Fibroblast of the aortic adventitia (primary cell): Measurements from ENCODE around the gene IDI1. TPM values are rescaled to one million over a fixed set of nuclear protein-coding genes. Genes with fewer than 3 reads are reported as not detected.
"Not testable (repeated sequence)": the region's sequence is repeated elsewhere in the genome, so short reads cannot be mapped to it uniquely, and the experiment has no call there.

Experiments used
- DNase-seq: peaks from one replicate; pipeline ENCODE4 v3.0.0-alpha.2; 2010; ENCODE audit warnings: low read depth
- H3K4me3 ChIP-seq: 2 replicates; pipeline ENCODE4 v1.5.1; 2011; ENCODE audit warnings: low read depth, mild to moderate bottlenecking, control low read depth, low read length, moderate library complexity
- total RNA-seq: library from RNA; depleted of rRNA; stranded (reverse); fragments of >200 nt; gene quantifications from 2 replicates; pipeline ENCODE4 v1.2.3, GENCODE V29; 2012; ENCODE audit warnings: low replicate concordance
- TF ChIP-seq, protein P1 (sequence below): IDR thresholded peaks from 2 replicates; pipeline ENCODE4 v1.5.1; 2011; ENCODE audit warnings: mild to moderate bottlenecking, low read length, control low read depth, inconsistent platforms; ENCODE audit not compliant: insufficient read depth

IDI1 gene
- total RNA-seq, 1 donor: 48.1 TPM

DNA sequence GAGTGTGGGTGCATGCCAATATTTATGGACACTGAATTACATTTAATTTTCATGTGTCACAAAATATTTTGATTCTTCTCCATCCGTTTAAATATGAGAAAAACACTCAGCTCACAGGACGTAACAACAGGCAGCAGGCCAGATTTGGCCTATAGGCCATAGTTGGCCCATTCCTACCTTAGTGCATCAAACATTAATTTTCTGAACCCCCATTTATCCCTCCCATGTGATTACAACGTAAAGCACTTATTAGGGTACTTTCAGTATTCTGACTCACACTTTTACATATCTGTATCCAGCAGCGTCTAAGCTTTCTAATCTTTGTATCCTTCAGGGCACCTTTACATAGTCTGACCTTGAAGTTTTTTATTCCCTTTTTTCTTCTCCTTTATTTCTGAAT, 4.0 kb downstream of the IDI1 start:
- DNase-seq: peak; percentile 15
- no peak overlapping the region for H3K4me3 ChIP-seq
- TF ChIP-seq, protein P1, sequence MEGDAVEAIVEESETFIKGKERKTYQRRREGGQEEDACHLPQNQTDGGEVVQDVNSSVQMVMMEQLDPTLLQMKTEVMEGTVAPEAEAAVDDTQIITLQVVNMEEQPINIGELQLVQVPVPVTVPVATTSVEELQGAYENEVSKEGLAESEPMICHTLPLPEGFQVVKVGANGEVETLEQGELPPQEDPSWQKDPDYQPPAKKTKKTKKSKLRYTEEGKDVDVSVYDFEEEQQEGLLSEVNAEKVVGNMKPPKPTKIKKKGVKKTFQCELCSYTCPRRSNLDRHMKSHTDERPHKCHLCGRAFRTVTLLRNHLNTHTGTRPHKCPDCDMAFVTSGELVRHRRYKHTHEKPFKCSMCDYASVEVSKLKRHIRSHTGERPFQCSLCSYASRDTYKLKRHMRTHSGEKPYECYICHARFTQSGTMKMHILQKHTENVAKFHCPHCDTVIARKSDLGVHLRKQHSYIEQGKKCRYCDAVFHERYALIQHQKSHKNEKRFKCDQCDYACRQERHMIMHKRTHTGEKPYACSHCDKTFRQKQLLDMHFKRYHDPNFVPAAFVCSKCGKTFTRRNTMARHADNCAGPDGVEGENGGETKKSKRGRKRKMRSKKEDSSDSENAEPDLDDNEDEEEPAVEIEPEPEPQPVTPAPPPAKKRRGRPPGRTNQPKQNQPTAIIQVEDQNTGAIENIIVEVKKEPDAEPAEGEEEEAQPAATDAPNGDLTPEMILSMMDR: no peak

DNA sequence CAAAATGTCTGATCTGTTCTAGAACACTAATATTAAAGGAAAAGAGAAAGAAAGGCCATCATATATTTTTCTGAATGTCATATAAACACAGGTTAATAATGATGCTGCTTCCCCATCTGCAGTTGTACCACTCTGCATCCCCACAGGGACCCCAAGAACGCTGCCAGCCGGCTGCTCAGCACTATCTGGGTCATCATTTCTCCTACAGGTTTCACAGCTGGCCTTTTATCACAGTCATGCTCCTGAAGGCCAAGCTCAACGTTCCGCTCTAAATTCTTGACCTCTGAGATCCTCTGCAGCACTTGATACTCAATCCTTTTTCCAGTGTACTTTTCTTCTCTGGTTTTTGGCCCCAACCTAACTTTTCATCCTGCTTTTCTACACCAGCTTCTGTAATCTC, 4.8 kb downstream of the IDI1 start:
- H3K4me3 ChIP-seq: no peak overlapping the region
- TF ChIP-seq, protein P1: no peak
- no peak for DNase-seq

DNA sequence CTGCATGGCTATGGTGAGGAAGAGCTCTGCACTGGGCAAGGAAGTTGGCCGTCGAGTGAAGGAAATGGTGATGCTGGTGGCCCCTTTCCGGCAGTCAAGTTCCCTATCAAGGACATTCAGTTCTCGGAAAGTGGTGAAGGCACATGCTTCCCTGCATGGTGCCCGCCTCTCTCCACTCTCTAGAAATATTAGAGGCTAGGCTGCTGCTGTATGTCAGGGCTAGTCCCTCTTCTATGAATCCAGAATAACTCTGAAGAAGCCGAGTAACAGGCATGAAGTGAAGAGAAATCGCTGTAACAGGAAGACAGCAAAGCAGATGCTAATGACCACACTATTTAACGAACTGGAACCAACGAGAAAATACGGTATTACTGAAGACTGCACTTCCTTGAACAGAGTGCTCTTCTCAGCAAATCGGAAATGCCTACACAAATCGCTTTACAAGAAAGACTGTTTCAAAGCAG, 5.4 kb downstream of the IDI1 start:
- TF ChIP-seq, protein P1: no peak
- DNase-seq: peak; percentile 10
- H3K4me3 ChIP-seq: no peak overlapping the region

DNA sequence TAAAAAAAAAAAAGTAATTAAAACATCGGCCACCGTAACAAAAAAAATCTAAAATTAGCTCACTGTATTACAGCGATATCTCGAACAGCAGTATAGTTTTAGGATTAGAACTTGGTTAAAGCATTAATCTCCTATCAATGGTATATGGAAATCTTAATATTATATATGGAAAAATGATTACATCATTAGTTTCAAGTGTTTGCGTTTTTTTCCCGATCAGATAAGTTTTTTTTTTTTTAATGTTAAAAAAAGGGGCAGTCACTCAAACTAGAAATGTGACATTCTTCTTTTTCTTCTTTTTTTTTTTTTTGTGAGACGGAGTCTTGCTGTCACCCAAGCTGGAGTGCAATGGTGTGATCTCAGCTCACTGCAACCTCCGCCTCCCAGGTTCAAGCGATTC, 7.4 kb downstream of the IDI1 start:
- TF ChIP-seq, protein P1: no peak
- no peak overlapping the region for H3K4me3 ChIP-seq
- DNase-seq: no peak

DNA sequence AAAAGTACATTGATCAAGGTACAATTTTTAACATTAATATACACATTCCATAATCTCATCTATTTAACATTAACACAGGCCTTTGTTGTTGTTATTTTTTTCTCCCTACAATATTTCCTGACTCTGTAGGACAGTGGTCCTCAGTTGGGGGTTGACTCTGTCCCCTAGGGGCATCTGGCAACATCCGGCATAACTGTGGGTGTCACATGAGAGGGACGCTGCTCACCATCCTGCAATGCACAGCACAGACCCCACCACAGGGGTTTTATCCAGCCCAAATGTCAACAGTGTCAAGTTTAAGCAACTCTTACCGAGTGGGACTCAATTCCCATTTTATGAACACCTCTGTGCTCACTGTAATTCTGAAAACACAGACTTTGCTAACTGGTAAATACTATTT, 8.8 kb downstream of the IDI1 start:
- H3K4me3 ChIP-seq: no peak overlapping the region
- TF ChIP-seq, protein P1: no peak
- DNase-seq: no peak

DNA sequence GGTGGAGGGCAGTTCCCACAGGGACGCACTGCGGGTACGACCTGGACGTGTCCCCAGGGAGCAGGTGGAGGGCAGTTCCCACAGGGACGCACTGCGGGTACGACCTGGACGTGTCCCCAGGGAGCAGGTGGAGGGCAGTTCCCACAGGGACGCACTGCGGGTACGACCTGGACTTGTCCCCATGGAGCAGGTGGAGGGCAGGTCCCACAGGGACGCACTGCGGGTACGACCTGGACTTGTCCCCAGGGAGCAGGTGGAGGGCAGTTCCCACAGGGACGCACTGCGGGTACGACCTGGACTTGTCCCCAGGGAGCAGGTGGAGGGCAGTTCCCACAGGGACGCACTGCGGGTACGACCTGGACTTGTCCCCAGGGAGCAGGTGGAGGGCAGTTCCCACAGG, 10.2 kb downstream of the IDI1 start:
- H3K4me3 ChIP-seq, DNase-seq: not testable (repeated sequence)

DNA sequence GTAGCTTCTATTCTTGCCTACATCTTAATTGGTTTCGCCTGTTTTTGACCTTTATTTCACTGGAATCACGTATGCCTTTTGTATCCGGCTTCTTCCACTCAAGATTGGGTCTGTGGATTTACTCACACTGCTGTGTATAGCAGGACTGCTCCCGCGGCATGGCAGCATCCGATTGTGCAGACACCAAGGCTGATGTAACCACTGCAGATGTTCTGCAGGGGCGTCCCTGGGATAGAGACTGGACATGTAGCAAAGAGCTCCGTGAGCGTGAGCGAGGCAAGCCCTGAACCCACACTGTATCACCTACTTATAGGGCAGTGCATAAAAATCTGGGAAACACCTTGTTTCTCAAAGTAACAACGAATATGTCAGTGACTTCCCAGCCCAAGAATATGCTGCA, 11.8 kb downstream of the IDI1 start:
- TF ChIP-seq, protein P1: no peak
- DNase-seq: no peak
- H3K4me3 ChIP-seq: no peak overlapping the region
